GM15510 (cell line): ENCODE data around the gene SDCCAG8.

Experiments
- POLR2A ChIP-seq: IDR thresholded peaks from 3 replicates; pipeline ENCODE4 v1.6.1; 2011; ENCODE audit warnings: borderline replicate concordance; ENCODE audit not compliant: insufficient read length; ENCODE audit errors: extremely low read depth

SDCCAG8 gene

GRCh38 chr1:243364330-243364729 is 108.5 kb downstream of the SDCCAG8 start:
- TF ChIP-seq POLR2A, result no peak

DNA sequence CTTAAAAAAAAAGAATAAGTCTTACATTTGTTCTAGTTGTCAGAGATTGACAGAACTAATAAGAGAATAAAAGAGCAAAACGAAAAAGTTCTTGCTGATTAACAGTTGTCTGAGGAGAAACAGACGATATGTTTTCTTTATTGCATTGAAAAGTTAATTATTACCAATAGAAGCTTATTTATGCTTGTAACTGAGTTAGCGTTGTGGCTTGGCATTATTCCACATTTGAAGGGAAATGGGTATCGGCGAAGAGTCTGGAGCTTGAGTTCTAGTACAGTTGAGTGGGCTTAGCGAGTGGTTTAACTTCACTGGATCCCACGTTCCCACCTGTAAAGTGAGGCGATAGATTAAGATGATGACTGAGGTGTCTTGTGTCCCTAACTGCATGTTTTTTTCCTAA is 109.0 kb downstream of the SDCCAG8 start:
- TF ChIP-seq POLR2A, result no peak

- no peak for TF ChIP-seq POLR2A
Measured at GRCh38 chr1:243367314-243367713, 111.5 kb downstream of the SDCCAG8 start.

GRCh38 chr1:243374412-243374811 is 118.6 kb downstream of the SDCCAG8 start:
- TF ChIP-seq POLR2A, result no peak

- no peak for TF ChIP-seq POLR2A
Measured at GRCh38 chr1:243375596-243375995, 119.8 kb downstream of the SDCCAG8 start.

DNA sequence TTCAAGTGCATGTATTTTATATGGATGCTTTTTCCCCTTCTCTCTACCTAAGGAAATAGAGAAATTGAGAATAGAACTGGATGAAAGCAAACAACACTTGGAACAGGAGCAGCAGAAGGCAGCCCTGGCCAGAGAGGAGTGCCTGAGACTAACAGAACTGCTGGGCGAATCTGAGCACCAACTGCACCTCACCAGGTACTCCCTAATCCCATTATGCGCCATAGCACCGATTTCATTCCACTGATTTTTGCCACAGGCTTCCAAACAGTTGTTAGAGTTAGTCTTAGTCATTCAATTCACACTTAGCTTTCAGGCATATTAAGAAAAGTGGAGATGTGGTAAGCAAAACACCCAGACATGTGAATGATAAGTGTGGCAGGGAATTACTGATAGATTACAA is 122.8 kb downstream of the SDCCAG8 start:
- no peak for TF ChIP-seq POLR2A

DNA sequence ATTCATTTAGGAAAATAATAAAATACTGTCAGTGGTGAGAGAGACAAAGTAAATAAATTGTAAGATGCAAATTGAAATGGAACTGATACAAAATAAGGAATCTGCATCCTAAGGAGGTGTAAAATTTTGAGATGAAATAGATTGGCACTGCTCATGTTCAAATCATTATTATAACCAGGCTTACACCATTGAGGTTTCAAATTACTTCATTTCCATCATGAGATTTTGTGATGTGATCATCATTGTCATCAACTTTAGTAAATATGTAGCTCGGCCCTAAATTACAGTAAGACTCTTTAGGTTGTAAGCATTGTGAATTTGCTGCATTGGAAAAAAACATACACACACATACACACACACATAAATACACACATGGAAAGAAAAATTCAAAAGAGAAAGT is 123.4 kb downstream of the SDCCAG8 start:
- TF ChIP-seq POLR2A, result no peak

GRCh38 chr1:243379706-243380105 is 123.9 kb downstream of the SDCCAG8 start:
- TF ChIP-seq POLR2A, result no peak

- TF ChIP-seq POLR2A, result no peak
Measured at GRCh38 chr1:243388276-243388675, 132.4 kb downstream of the SDCCAG8 start.

- no peak for TF ChIP-seq POLR2A
Measured at GRCh38 chr1:243390162-243390791, 134.4 kb downstream of the SDCCAG8 start.

- TF ChIP-seq POLR2A, result no peak
Measured at GRCh38 chr1:243391355-243391754, 135.5 kb downstream of the SDCCAG8 start.

GRCh38 chr1:243393096-243393495 is 137.3 kb downstream of the SDCCAG8 start:
- TF ChIP-seq POLR2A, result no peak

DNA sequence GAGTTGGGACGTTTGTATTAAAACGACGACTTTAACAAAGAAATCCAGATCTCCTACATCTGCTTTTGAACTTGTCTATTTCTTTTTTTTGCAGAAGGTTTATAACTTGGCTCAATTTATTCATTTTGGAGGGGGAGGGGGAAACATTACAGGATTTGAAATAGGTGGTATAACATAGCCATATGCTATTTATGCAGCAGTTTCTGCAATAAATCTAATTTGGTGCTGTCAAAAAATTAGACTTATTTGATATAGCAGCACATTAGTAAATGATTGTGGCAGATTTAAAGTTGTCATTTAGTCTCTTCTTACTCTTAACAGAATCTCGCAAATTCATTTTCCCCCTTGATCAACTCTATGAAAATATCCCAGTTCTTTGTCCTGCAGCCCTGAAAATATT is 138.2 kb downstream of the SDCCAG8 start:
- TF ChIP-seq POLR2A, result no peak

GRCh38 chr1:243394601-243395464 is 139.0 kb downstream of the SDCCAG8 start:
- TF ChIP-seq POLR2A, result no peak

DNA sequence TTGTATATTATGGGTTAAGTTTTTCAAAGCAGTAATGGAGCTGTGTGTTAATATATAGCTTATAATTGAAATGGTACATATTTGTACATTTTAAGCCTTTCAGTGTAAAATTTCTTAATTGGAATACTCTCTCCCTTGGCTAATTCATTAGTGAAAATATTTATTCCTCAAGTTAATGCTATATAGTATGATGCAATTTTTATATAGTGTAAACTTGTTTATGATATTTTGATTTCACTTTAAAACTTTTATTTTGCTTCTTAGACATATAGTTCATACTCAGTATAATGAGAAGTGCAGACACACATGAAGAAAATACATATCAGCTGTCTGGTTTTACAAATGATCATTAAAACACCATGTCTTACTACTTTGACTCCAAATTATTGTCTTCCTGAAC is 140.6 kb downstream of the SDCCAG8 start:
- TF ChIP-seq POLR2A, result no peak

GRCh38 chr1:243396876-243397275 is 141.0 kb downstream of the SDCCAG8 start:
- no peak for TF ChIP-seq POLR2A

DNA sequence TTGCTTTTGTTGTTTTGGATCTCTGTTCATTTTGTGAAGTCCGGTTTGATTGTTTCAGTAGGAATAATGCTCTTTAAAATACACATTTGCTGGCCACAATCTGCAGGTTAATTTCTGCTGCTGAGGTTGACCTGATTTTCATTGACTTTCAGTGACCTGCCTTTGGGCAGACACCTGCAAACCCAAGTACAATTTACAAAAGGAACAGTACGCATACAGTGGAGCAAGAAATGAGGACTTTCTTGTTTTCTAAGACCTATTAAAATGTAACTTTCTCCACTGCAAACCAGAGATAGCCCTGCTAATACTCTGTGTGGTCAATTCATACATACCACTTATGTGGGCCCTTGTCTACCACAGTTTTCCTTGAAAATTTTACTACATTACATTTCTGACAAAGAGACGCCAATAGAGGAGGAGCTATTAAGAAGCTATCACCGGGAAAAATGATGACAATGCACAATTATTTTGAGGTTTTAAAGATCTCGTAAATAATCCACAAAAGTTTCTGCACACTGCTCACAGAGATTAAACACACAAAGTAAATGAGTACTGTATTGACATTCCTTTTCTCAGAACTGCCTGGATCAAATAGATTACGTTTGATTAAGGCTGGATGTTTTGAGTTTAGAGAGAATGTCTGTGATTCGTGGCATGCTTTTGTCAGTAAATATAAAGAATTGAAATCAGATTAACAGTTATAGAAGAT is 141.9 kb downstream of the SDCCAG8 start:
- no peak for TF ChIP-seq POLR2A
